ENCODE measurements around the gene DENND2D. TPM values are rescaled to one million over a fixed set of nuclear protein-coding genes. Genes with fewer than 3 reads are reported as not detected.
A peak's percentile ranks its signal among the peaks of the same experiment; 100 is the strongest.

Gene DENND2D
- total RNA-seq, 1 experiment from 2014 or later: 0.11 TPM

- Histone ChIP-seq H2BK15ac (ENCODE audit: low read depth, low read length) (no peak overlapping the region), H4K20me1 (ENCODE audit: control insufficient read depth, insufficient read depth, insufficient read length) (no peaks in the 10 kb centered on the region), H2AFZ (ENCODE audit: low read length) (no peak overlapping the region), H3K18ac (ENCODE audit: insufficient read length, low read depth, low read length) (peak overlapping the region; percentile 78), H3K27ac (ENCODE audit: insufficient read length, low read depth, low read length) (no peak overlapping the region), H4K8ac (replicated peaks; ENCODE audit: insufficient read length, low read depth, low read length) (no peak overlapping the region), H3K79me1 (ENCODE audit: insufficient read depth, low read depth, low read length, poor library complexity, severe bottlenecking) (no peaks in the 10 kb centered on the region), H3K4ac (ENCODE audit: low read depth, low read length) (no peak overlapping the region; the same call in 1 of the 2 replicates), H2BK20ac (ENCODE audit: low read depth, low read length, poor library complexity, severe bottlenecking) (no peak overlapping the region), H3K56ac (ENCODE audit: insufficient read length, low read depth, low read length) (no peak overlapping the region), H3K23ac (ENCODE audit: insufficient read length, low read depth, low read length) (no peak overlapping the region), H4K5ac (ENCODE audit: insufficient read length, low read depth, low read length) (no peak overlapping the region), H3T11ph (ENCODE audit: low read length) (no peak overlapping the region), H3K79me2 (ENCODE audit: insufficient read depth, low read length) (no peaks in the 10 kb centered on the region), H3K9ac (ENCODE audit: extremely low read depth, insufficient read length, low read length) (no peak overlapping the region), H2AK5ac (ENCODE audit: insufficient read length, low read length) (no peak overlapping the region), H4K91ac (ENCODE audit: insufficient read length, low read depth, low read length) (no peak overlapping the region), H2BK5ac (ENCODE audit: insufficient read length, low read length) (no peak overlapping the region), H2BK120ac (ENCODE audit: low read depth, low read length, poor library complexity, severe bottlenecking) (peak overlapping the region; percentile 64), H3K23me2 (ENCODE audit: insufficient read length, low read depth, low read length, poor library complexity, severe bottlenecking) (no peaks in the 10 kb centered on the region), H3K14ac (ENCODE audit: insufficient read depth, low read length) (peak overlapping the region; percentile 67; the same call in 1 of the 2 replicates), H2BK12ac (ENCODE audit: insufficient read length, low read depth, low read length) (no peak overlapping the region), H3K4me2 (ENCODE audit: insufficient read depth, insufficient read length, low read length) (no peak overlapping the region), H3K9me3 (ENCODE audit: control insufficient read depth, low read depth, low read length) (no peaks in the 10 kb centered on the region), H3K4me1 (ENCODE audit: insufficient read depth, low read length) (peaks cover 7% of the 10 kb centered on the region; the same call in 1 of the 2 replicates), H3K27me3 (ENCODE audit: insufficient read depth, low read length) (no peaks in the 10 kb centered on the region; the same call in 1 of the 2 replicates)
- TF ChIP-seq, protein P1, sequence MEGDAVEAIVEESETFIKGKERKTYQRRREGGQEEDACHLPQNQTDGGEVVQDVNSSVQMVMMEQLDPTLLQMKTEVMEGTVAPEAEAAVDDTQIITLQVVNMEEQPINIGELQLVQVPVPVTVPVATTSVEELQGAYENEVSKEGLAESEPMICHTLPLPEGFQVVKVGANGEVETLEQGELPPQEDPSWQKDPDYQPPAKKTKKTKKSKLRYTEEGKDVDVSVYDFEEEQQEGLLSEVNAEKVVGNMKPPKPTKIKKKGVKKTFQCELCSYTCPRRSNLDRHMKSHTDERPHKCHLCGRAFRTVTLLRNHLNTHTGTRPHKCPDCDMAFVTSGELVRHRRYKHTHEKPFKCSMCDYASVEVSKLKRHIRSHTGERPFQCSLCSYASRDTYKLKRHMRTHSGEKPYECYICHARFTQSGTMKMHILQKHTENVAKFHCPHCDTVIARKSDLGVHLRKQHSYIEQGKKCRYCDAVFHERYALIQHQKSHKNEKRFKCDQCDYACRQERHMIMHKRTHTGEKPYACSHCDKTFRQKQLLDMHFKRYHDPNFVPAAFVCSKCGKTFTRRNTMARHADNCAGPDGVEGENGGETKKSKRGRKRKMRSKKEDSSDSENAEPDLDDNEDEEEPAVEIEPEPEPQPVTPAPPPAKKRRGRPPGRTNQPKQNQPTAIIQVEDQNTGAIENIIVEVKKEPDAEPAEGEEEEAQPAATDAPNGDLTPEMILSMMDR (conservative IDR thresholded peaks at IDR 0.05): no peak
- Mint-ChIP-seq H3K36me3 (ENCODE audit: insufficient read depth in 1 of 3, low read depth in 3 of 3) (peaks cover 0 to 4% (median 0%) of the 10 kb centered on the region in 3 experiments; a peak in 2 of 7 replicates), H3K27ac (peak overlapping the region in 2 of 3 experiments; percentile 37 to 91; a peak in 2 of 7 replicates), H3K27me3 (ENCODE audit: low read depth) (no peaks in the 10 kb centered on the region), H3K4me3 (no peak overlapping the region), H3K9me3 (no peaks in the 10 kb centered on the region; a peak in 2 of 5 replicates), H3K4me1 (peaks cover 40 to 42% of the 10 kb centered on the region in 2 experiments)
- peak; percentile 51 for DNase-seq
- WGBS (ENCODE audit: extremely low coverage, insufficient read length, low lambda C conversion rate): no CpG with 5 or more reads among the region's 6 CpGs
Observed at GRCh38 chr1:111214074-111214801, 13.8 kb upstream of the DENND2D start.

All from H9 (cell line).